Measurements from ENCODE around the gene MYO18B. TPM values are rescaled to one million over a fixed set of nuclear protein-coding genes. Genes with fewer than 3 reads are reported as not detected.

The MYO18B gene
- total RNA-seq, 1 donor from 2014 or later, result 139 TPM

DNA sequence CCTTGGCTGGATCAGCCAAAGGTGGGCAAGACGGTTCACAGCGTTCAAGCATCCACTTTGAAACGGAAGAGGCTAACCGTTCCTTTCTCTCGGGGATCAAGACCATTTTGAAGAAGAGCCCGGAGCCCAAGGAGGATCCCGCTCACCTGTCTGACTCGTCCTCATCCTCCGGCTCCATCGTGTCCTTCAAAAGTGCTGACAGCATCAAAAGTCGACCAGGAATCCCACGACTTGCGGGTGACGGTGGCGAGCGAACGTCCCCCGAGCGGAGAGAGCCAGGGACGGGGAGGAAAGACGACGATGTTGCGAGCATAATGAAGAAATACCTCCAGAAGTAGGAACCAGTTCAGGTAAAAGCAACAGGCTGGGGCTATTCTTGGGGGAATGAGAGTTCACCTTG is 285.4 kb downstream of the MYO18B start:
- no peak for ATAC-seq
- intact Hi-C loops (cut with DNase I), result no loop called here
- no peak for DNase-seq (ENCODE audit: missing footprints)

GRCh38 chr22:26031641-26032040 is 289.7 kb downstream of the MYO18B start:
- intact Hi-C loops (cut with DNase I), result no loop called here
- ATAC-seq (no peak), DNase-seq (ENCODE audit: missing footprints) (no peak)

- no peak for ATAC-seq
- intact Hi-C loops (cut with DNase I), result no loop called here
- DNase-seq (ENCODE audit: missing footprints), result no peak
These were observed 291.1 kb downstream of the MYO18B start for GRCh38 chr22:26033071-26033470.

GRCh38 chr22:26033586-26033985 is 291.6 kb downstream of the MYO18B start:
- intact Hi-C loops (cut with DNase I), result no loop called here

GRCh38 chr22:26035523-26035922 is 293.5 kb downstream of the MYO18B start:
- ATAC-seq (no peak), DNase-seq (ENCODE audit: missing footprints) (no peak)
- intact Hi-C loops (cut with DNase I), result no loop called here

More at GRCh38 chr22:26033586-26033985, 291.6 kb downstream of the MYO18B start:
- DNase-seq (ENCODE audit: missing footprints) (no peak), ATAC-seq (no peak)

DNA sequence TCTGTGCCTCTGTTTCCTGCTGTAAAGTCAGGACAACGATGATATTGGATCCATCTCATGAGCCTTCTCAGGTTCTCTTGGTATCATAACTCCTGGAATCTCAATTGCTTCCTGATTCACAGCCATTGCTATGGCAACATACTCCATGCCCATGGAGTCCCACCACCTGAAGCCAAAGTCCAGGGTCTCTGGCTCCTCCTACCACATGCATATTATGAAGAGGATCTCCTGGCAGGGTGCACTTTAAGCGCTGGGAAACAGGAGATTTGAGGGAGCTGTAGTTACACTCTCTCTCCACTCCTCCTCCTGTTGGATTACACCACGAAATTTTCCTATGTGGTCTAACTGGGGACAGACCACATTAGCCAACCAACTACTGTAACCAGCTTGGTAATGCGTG is 296.4 kb downstream of the MYO18B start:
- ATAC-seq, result no peak
- no peak for DNase-seq (ENCODE audit: missing footprints)

GRCh38 chr22:26041931-26042330 is 299.9 kb downstream of the MYO18B start:
- DNase-seq (ENCODE audit: missing footprints), result no peak
- intact Hi-C loops (cut with DNase I), result no loop called here
- no peak for ATAC-seq

More for the DNA sequence above, 296.4 kb downstream of the MYO18B start:
- intact Hi-C loops (cut with DNase I), result no loop called here

- intact Hi-C loops (cut with DNase I), result no loop called here
- DNase-seq (ENCODE audit: missing footprints), result no peak
- no peak for ATAC-seq
These were observed 301.0 kb downstream of the MYO18B start for GRCh38 chr22:26043031-26043430.

GRCh38 chr22:26045051-26045450 is 303.1 kb downstream of the MYO18B start:
- no peak for ATAC-seq
- intact Hi-C loops (cut with DNase I), result no loop called here
- DNase-seq (ENCODE audit: missing footprints), result no peak

- no peak for DNase-seq (ENCODE audit: missing footprints)
- intact Hi-C loops (cut with DNase I), result no loop called here
- ATAC-seq, result no peak
These were observed 303.9 kb downstream of the MYO18B start for GRCh38 chr22:26045860-26046259.

GRCh38 chr22:26047516-26047915 is 305.5 kb downstream of the MYO18B start:
- intact Hi-C loops (cut with DNase I), result no loop called here
- no peak for DNase-seq (ENCODE audit: missing footprints)
- ATAC-seq, result no peak

GRCh38 chr22:26047920-26048319 is 305.9 kb downstream of the MYO18B start:
- no peak for DNase-seq (ENCODE audit: missing footprints)
- no peak for ATAC-seq
- intact Hi-C loops (cut with DNase I), result no loop called here

DNA sequence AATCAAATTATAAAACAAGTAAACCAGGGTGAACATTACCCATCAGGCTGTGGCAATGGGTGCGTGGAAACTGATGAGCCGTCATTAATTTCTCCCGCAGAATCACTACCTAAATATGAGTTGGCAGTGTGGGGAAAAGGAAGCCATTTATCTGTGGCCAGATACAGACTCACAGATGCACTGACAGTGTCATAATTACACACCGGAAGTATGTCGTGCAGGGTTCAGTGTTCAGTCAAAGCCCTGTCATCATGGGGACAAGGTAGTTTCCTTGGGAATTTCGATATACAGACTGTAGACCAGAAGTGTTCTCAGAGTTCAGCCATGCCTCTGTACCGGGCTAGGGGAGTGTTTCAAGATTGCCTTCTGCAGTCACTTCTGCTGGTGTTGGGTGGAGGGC is 308.1 kb downstream of the MYO18B start:
- intact Hi-C loops (cut with DNase I), result no loop called here
- ATAC-seq (no peak), DNase-seq (ENCODE audit: missing footprints) (no peak)

- no peak for ATAC-seq
These were observed 311.8 kb downstream of the MYO18B start for GRCh38 chr22:26053737-26054316.

GRCh38 chr22:26054841-26055605 is 313.0 kb downstream of the MYO18B start:
- no peak for DNase-seq (ENCODE audit: missing footprints)
- ATAC-seq, result no peak
- intact Hi-C loops (cut with DNase I), result no loop called here

More at GRCh38 chr22:26053737-26054316, 311.8 kb downstream of the MYO18B start:
- no peak for DNase-seq (ENCODE audit: missing footprints)
- intact Hi-C loops (cut with DNase I), result no loop called here

DNA sequence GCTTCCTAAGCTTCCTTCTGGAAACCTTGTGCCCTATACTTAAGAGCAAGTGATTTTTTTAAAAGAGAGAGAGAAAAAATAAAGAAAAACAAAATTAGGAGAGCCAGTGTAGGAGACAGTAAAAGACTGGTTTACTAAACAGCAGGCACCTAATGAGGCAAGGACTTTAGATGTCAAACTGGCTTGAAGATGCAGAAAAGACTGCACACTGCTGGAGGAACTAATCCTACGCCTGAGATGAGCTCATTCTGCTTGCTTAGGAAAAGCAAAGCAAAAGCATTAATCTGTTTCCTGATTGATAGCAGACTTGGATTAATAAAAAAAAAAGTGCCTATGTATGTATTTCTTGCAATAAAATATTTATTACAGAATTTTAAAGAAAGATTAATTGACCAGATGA is 313.7 kb downstream of the MYO18B start:
- intact Hi-C loops (cut with DNase I), result no loop called here
- ATAC-seq, result no peak

DNA sequence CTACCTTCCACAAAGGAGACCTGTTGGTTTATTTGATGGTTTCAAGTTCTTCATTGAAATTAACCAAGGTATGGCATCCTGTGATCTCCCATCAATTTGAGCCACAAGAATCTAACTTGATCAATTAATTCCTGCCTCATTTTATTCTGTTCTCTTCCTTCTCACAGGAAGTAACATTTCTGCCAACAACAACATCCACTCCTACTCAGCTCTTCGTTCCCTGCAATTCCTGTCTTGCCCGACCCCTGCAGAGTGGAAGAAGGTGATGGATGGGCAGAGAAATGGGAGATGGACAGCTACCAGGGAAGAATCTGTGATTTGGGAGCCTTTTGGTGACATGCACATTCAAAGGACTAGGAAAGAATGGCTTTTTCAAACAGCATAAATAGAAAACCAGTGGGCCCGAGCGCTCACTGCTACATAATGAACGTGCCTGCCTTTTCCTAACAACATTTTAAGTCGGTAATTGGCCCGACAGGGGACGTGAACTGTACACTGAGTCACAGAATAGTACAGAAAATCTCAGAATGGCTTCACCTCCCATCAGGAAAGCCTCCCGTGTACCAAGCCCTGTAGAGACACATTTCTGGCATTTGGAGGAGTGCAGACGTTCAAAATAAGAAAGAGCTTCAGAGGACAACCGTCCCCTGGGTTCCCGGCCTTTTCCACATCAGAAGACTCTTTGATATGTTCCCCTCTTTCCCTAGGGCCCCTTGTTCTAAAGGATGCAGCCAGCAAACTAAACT is 314.6 kb downstream of the MYO18B start:
- ATAC-seq, result no peak
- no peak for DNase-seq (ENCODE audit: missing footprints)
- intact Hi-C loops (cut with DNase I), result no loop called here

More for the DNA sequence above, 313.7 kb downstream of the MYO18B start:
- no peak for DNase-seq (ENCODE audit: missing footprints)

- intact Hi-C loops (cut with DNase I), result no loop called here
- no peak for DNase-seq (ENCODE audit: missing footprints)
- no peak for ATAC-seq
These were observed 315.7 kb downstream of the MYO18B start for GRCh38 chr22:26057731-26058130.

GRCh38 chr22:26064048-26064447 is 322.1 kb downstream of the MYO18B start:
- no peak for ATAC-seq
- intact Hi-C loops (cut with DNase I), result no loop called here
- no peak for DNase-seq (ENCODE audit: missing footprints)

- DNase-seq (ENCODE audit: missing footprints) (no peak), ATAC-seq (no peak)
- intact Hi-C loops (cut with DNase I), result no loop called here
These were observed 323.9 kb downstream of the MYO18B start for GRCh38 chr22:26065847-26066246.

All from Right ventricle myocardium inferior (tissue), 1 donor.